NCI-H1048 (cell line): Measurements from ENCODE around the gene NDUFB7.
"Not testable (repeated sequence)": the region's sequence is repeated elsewhere in the genome, so short reads cannot be mapped to it uniquely, and the experiment has no call there.

ENCODE experiments used
- DNase-seq: peaks from one replicate; lab custom pipeline; 2025; lab: John Stamatoyannopoulos, UW

The NDUFB7 gene

DNA sequence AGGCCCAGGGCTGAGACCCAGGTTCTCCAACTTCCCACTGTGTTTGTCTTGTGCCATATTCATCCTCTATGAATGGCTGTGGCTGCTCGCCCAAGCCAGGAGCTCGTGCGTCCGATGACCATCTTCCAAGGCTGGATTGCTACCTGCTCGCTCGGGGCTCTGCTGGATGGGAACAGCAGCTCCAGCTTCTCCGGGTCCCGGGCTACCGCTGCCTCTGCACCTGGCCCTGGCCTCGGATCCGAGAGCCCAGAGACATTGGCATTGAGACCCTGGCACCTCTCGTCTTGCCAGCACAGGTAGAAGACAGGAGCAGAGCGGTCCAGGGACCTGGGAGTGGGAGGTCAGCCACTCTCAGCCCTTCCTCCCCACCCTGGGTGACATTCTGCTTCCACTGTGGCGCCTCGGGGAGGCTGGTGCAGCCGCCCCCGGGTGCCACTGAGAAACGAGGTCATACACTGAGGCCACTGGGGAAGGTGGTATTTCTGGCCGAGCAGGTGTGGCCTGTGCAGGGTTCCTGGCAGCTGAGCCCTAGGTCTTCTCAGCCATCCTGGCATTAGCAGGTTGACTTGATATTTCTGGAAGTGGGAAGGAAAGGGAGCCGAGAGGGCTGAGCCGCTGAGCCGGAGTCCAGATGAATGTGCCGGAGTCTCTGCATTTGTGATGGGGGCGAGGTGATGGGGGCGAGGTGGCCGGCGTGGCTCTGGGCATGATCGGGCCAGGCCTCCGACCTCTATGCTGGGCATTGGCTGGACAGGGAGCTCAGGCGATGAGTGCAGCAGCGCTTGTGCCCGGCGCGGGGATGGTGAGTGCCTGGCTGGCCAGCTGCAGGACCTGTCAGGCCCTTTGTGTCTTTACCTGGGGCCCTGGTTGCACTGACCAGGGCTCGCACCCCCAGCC, 18.6 kb downstream of the NDUFB7 start:
- DNase-seq, result no peak

- DNase-seq, result not testable (repeated sequence)
These were observed 19.9 kb downstream of the NDUFB7 start for GRCh38 chr19:14552006-14552360.

- not testable (repeated sequence) for DNase-seq
These were observed 20.5 kb downstream of the NDUFB7 start for GRCh38 chr19:14551134-14552005.

DNA sequence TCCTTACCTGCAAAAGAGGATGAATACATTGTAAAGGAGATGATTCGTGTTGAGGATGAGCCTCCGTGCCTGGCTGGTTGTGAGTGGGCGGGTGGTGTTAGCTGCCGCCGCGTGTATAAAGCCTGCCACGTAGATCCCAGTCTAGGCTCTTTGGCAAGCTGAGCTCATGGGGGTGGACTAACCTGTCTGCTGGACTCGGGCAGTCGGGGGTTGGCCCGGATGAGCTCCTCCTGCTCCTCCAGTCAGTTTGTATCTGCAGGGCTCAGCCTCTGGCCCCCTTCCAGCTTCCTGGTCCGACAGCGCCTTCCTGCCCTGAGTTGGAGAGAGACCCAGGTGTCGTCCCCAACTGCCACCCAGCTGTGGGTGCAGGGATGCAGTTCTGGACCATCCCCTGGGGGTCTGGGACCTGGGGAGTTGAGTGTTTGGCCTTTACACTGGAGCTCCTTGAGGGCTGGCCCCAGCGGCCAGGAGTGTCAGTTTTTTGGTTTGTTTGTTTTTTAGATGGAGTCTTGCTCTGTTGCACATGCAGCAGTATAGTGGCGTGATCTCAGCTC, 21.6 kb downstream of the NDUFB7 start:
- no peak for DNase-seq

DNA sequence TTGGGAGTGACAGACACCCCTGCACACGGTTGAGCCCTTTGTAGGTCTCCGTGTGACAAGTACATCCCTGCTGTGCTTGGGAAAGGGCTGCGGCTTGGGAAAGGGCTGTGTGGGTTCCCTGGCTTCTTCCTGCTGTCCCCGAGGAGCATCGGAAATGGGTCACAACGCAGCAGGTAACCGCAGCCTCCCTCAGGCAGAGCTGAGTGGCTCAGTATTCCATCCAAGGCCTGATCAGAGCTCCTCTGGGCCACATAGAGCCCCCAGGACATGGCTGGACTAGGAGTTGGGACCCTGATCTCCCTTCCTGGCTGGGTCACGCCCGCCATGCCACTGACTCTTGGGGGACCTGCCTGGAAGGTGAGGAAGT, 26.2 kb downstream of the NDUFB7 start:
- DNase-seq, result no peak

- no peak for DNase-seq
These were observed 26.7 kb downstream of the NDUFB7 start for GRCh38 chr19:14544977-14545715.

DNA sequence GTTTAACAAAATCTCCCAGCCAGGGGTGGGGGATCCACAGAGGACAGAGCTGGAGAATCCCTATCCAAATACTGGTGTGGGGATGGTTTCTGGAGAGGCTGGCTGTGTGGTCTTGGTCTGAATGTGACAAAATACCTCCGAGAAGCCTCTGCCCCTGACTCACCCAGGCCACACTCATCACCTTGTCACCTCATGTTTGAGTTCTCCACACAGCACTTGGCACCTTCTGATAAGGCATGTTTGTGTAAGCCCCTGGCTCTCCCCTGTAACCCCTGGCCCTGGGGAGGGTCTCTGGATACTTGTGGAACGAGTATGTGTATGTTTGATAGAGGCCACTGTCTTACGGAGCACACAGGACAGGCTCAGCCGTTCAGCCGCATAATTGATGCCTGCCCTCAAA, 27.8 kb downstream of the NDUFB7 start:
- no peak for DNase-seq

- no peak for DNase-seq
These were observed 29.0 kb downstream of the NDUFB7 start for GRCh38 chr19:14542711-14543328.

DNA sequence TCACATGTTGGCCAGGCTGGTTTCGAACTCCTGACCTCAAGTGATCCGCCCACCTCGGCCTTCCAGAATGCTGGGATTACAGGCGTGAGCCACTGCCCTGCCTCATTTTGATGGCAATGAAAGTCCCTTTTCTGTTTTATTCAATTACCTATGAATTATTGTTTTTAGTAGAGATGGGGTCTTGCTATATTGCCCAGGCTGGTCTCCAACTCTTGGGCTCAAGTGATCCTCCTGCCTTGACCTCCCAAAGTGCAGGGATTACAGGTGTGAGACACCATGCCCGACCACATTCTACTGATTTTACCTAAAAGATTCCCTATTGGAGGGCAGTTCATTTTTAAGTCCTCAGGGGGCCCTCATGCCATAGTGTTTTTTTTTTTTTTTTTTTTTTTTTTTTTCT, 29.9 kb downstream of the NDUFB7 start:
- DNase-seq, result not testable (repeated sequence)

DNA sequence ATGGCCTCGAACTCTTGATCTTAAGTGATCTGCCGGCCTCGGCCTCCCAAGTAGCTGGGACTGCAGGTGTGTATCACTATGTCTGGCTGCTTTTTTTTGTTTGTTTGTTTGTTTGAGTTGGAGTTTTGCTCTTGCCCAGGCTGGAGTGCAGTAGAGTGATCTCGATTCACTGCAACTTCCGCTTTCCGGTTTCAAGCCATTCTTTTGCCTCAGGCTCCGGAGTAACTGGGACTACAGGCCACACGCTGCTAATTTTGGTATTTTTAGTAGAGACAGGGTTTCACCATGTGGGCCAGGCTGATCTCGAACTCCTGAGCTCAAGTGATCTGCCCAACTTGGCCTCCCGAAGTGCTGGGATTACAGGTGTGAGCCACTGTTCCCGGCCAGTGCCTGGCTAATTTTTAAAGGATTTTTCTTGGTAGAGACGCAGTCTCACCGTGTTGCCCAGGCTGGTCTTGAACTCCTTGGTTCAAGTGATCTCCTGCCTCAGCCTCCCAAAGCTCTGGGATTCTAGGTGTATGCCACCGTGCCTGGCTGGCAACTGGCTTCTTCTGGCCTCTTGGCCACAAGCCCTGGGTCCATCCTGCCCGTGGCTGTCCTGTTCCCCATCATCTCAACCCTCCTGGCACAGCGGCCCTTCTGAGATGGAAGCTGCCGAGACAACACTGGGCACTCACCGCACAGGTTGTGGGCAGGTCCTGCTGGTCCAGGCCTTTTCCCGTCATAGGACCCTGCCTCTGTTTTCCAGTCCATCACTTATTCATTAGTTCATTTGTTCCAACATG, 30.9 kb downstream of the NDUFB7 start:
- DNase-seq, result no peak

DNA sequence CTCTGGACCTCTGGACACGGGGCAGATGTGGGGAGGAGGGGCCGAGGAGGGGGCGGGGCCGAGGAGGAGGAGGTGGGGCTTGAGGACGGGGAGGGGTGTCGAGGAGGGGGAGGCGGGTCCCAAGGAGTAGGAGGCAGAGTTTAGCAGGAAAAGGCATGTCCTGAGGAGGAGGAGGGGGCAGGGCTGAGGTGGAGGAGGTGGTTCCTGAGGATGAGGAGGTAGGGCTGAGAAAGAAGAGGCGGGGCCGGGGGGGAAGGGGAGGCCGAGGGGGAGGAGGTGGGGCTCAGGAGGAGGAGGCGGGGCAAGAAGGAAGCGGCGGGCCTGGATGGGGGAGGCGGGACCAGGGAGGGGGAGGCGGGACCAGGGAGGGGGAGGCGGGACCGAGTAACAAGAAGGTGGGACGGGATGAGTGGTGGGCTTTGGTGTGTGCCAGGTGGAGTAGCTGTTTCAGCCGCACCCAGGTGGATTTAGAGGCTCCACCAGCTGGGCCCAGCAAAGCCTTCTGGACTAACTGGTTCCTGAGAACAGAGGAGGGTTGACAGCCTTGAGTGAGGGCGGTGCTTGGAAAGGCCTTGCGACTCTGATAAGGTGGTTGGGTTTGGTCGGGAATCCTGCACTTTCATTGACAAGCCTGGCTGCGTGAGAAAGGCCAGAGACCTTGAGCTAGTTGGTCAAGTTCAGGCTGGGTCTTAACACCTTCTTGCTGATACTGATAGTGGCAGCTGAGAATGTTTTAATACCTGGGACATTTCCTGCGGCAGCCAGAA, 34.8 kb downstream of the NDUFB7 start:
- DNase-seq, result no peak

- DNase-seq, result no peak
These were observed 38.4 kb downstream of the NDUFB7 start for GRCh38 chr19:14533450-14533849.

DNA sequence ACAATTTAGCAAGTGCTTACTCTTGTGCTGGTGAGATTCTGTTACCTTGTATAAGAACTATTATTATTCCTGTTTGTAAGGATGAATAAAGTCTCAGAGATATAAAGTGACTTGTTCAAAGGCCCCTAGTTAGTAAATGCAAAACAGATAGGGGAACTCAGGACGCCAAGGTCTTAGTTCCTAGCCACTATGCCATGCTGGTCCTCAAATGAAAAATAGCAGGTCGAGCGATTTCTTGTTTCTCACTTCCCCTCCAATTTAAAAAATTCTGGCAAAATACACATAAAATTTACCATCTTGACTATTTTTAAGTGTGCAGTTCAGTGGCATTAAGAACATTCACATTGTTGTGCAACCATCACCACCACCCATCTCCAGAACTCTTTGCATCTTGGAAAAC, 41.4 kb downstream of the NDUFB7 start:
- DNase-seq, result no peak

DNA sequence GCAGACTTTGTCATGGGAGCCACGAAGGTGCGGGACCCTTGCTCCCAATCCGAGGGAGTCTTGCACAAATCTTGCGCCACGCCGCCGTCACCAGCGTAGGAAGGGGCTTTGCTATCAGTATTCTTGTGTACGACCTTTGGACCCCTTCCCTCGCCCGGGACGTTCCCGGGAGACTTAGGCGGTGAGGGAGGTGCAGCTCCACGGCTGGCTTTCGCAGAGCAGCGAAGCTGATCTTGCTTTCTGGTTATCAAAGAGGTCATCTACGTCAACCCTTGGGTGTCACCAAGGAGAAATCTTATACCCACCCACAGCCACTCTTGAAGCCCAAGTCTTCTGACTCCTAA, 41.9 kb downstream of the NDUFB7 start:
- no peak for DNase-seq

- peak; percentile 98 for DNase-seq
These were observed 42.4 kb downstream of the NDUFB7 start, which contains the start of gene TECR for GRCh38 chr19:14529254-14530004. TECR (plus strand) TSS chr19:14529594; CDS start chr19:14529697, 103 bp downstream.

DNA sequence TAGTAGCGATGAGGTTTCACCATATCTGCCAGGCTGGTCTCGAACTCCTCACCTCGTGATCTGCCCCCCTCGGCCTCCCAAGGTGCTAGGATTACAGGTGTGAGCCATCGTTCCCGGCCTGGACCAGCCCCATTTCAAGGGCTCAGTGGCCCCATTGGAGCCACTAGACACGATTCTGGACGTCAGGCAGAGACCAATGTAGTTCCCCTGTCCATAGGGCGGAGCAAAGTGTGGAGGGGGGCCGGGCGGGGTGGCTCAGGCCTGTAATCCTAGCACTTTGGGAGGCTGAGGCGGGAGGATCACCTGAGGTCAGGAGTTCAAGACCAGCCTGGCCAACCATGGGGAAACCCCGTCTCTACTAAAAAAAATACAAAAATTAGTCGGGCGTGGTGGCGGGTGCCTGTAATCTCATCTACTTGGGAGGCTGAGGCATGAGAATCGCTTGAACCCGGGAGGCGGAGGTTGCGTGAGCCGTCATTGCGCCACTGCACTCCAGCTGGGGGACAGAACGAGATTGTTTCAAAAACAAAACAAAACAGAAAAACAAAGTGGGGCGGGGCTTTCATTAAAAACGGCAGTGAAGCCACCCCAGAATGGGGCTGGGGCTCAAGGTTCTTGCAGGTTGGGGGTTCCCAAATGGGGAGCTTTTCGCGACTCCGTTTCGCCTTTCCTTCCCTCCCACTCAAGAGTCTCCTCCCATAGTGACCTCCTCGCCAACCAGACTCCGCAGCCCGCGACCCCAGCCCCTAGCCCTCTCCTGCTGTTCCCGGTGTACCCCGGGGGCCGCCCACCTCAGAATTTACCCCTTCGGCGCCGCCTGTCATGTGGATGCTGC, 43.2 kb downstream of the NDUFB7 start:
- no peak for DNase-seq

GRCh38 chr19:14526423-14526822, 45.4 kb downstream of the NDUFB7 start:
- DNase-seq, result no peak

- no peak for DNase-seq
These were observed 46.1 kb downstream of the NDUFB7 start for GRCh38 chr19:14525729-14526128.
